HCT116 (cell line): Measurements from ENCODE around the gene NPR1. TPM values are rescaled to one million over a fixed set of nuclear protein-coding genes. Genes with fewer than 3 reads are reported as not detected.

Source experiments
- ATAC-seq: fragments of 200-7000 bp; cut with Tn5 transposase; 2 replicates; pipeline ENCODE4 v1.9.1; 2020; ENCODE audit warnings: mild to moderate bottlenecking, moderate library complexity
- BruUV-seq: library from RNA; stranded (reverse); fragments of 400-500 nt; replicated peaks from 2 replicates; lab custom pipeline; 2021; lab: Mats Ljungman, UMichigan
- CTCF ChIA-PET: fragments of 300-600 bp; sonication (Branson Sonifier 250); formaldehyde crosslinking; loops from one replicate; lab custom pipeline; 2021; ENCODE audit warnings: antibody characterized with exemption; lab: Charles Lee
- POLR2A ChIA-PET: fragments of 300-600, 350-600 bp; sonication (Branson Sonifier 250); formaldehyde crosslinking; loops from one replicate; lab custom pipeline; 2021; ENCODE audit warnings: antibody characterized with exemption; lab: Charles Lee
- RAD21 ChIA-PET, 2 experiments: fragments of 300-600 bp; sonication (Branson Sonifier 250); formaldehyde crosslinking; loops; one replicate each; lab custom pipeline; 2023; ENCODE audit warnings: low total read pairs in 2 of 2; ENCODE audit not compliant: uncharacterized antibody in 2 of 2, unreplicated experiment in 2 of 2, low non-redundant PET in 1 of 2; lab: Charles Lee
- DNase-seq: peaks from one replicate; pipeline ENCODE4 v3.0.0-alpha.2; 2010; ENCODE audit warnings: low read depth, low spot score
- H2AFZ ChIP-seq: fragments of 200-600 bp; shearing (Covaris generic), sonication (generic); 2 replicates; pipeline ENCODE4 v1.6.1; 2017; ENCODE audit warnings: low read depth, mixed run types, mixed read lengths, antibody characterized with exemption, low read length; ENCODE audit not compliant: poor library complexity, severe bottlenecking
- H3K27ac ChIP-seq: 2 replicates; pipeline ENCODE4 v1.5.1; 2012; ENCODE audit warnings: low read depth, low read length
- H3K27me3 ChIP-seq: fragments of 200-600 bp; sonication (generic); 2 replicates; pipeline ENCODE4 v1.6.1; 2016; ENCODE audit warnings: mixed run types, low read length, mixed read lengths; ENCODE audit not compliant: insufficient read depth
- H3K36me3 ChIP-seq, 2 experiments: fragments of 200-500 bp in 1 of 2; fragments of 200-600 bp in 1 of 2; sonication (Bioruptor generic) in 1 of 2; sonication (generic) in 1 of 2; 2 replicates each; pipeline versions ENCODE4 v1.5.1 to v1.6.1; 2014 to 2016; ENCODE audit warnings: low read length in 2 of 2, inconsistent platforms in 1 of 2, mixed read lengths in 1 of 2, mixed run types in 1 of 2; ENCODE audit not compliant: insufficient read depth in 2 of 2, control insufficient read depth in 1 of 2
- H3K4me1 ChIP-seq, 2 experiments: fragments of 200-600 bp in 1 of 2; sonication (generic) in 1 of 2; 2 replicates each; pipeline versions ENCODE4 v1.5.1 to v1.6.1; 2012 to 2017; ENCODE audit warnings: low read length in 2 of 2, inconsistent platforms in 1 of 2, mild to moderate bottlenecking in 1 of 2, mixed read lengths in 1 of 2, mixed run types in 1 of 2, moderate library complexity in 1 of 2; ENCODE audit not compliant: insufficient read depth in 2 of 2, control insufficient read depth in 1 of 2
- H3K4me2 ChIP-seq: fragments of 200-600 bp; sonication (generic); 2 replicates; pipeline ENCODE4 v1.6.1; 2017; ENCODE audit warnings: mixed run types, low read length, mixed read lengths
- H3K4me3 ChIP-seq, 2 experiments: fragments of 200-600 bp in 1 of 2; sonication (generic) in 1 of 2; replicated peaks in 1 of 2; 2 replicates each; pipeline ENCODE4 v1.5.1; 2011 to 2016; ENCODE audit warnings: low read length in 2 of 2, control low read depth in 1 of 2, low read depth in 1 of 2, mild to moderate bottlenecking in 1 of 2, mixed read lengths in 1 of 2, mixed run types in 1 of 2
- H3K79me2 ChIP-seq: fragments of 200-600 bp; sonication (generic); 2 replicates; pipeline ENCODE4 v1.6.1; 2017; ENCODE audit warnings: mild to moderate bottlenecking, mixed run types, low read length, moderate library complexity, mixed read lengths; ENCODE audit not compliant: insufficient read depth
- H3K9ac ChIP-seq: fragments of 200-600 bp; sonication (generic); 2 replicates; pipeline ENCODE4 v1.6.1; 2016; ENCODE audit warnings: low read length, mixed read lengths
- H3K9me2 ChIP-seq: fragments of 200-600 bp; sonication (generic), shearing (Covaris generic); 2 replicates; pipeline ENCODE4 v1.6.1; 2017; ENCODE audit warnings: mixed run types, mild to moderate bottlenecking, moderate library complexity; ENCODE audit not compliant: insufficient read depth
- H3K9me3 ChIP-seq, 2 experiments: fragments of 200-500 bp in 1 of 2; fragments of 200-600 bp in 1 of 2; sonication (Bioruptor generic) in 1 of 2; sonication (generic) in 1 of 2; 2 replicates each; pipeline ENCODE4 v1.6.1; 2014 to 2017; ENCODE audit warnings: low read length in 2 of 2, mixed read lengths in 2 of 2, inconsistent platforms in 1 of 2, low read depth in 1 of 2, mild to moderate bottlenecking in 1 of 2, mixed run types in 1 of 2, moderate library complexity in 1 of 2; ENCODE audit not compliant: control insufficient read depth in 1 of 2, insufficient read depth in 1 of 2
- H4K20me1 ChIP-seq: fragments of 200-600 bp; sonication (generic), shearing (Covaris generic); 2 replicates; pipeline ENCODE4 v1.6.1; 2017; ENCODE audit warnings: mixed run types, mild to moderate bottlenecking, moderate library complexity; ENCODE audit not compliant: insufficient read depth
- ATF3 ChIP-seq: IDR thresholded peaks from 2 replicates; pipeline ENCODE4 v1.6.1; 2012
- CBX3 ChIP-seq: IDR thresholded peaks from 2 replicates; pipeline ENCODE4 v1.6.1; 2012; ENCODE audit warnings: low read depth
- ELF1 ChIP-seq: IDR thresholded peaks from 2 replicates; pipeline ENCODE4 v1.6.1; 2012; ENCODE audit warnings: low read depth, borderline replicate concordance
- EZH2 ChIP-seq: fragments of 200-600 bp; sonication (generic); IDR thresholded peaks from 2 replicates; pipeline ENCODE4 v1.6.1; 2017; ENCODE audit warnings: antibody characterized with exemption, mixed run types
- MAX ChIP-seq: IDR thresholded peaks from 2 replicates; pipeline ENCODE4 v1.6.1; 2012
- POLR2AphosphoS5 ChIP-seq: IDR thresholded peaks from 2 replicates; pipeline ENCODE4 v1.6.1; 2011; ENCODE audit warnings: mild to moderate bottlenecking, low read depth, low read length, moderate library complexity
- RAD21 ChIP-seq: IDR thresholded peaks from 2 replicates; pipeline ENCODE4 v1.6.1; 2012; ENCODE audit warnings: low read depth, mild to moderate bottlenecking
- SIN3A ChIP-seq: IDR thresholded peaks from 2 replicates; pipeline ENCODE4 v1.6.1; 2012; ENCODE audit warnings: low read depth
- SRF ChIP-seq: IDR thresholded peaks from 2 replicates; pipeline ENCODE4 v1.6.1; 2012; ENCODE audit warnings: low read depth
- TCF7L2 ChIP-seq: IDR thresholded peaks from 2 replicates; pipeline ENCODE4 v1.7.0; 2011; ENCODE audit warnings: borderline replicate concordance, inconsistent platforms; ENCODE audit not compliant: insufficient read depth, insufficient read length; ENCODE audit errors: extremely low read depth
- YY1 ChIP-seq: IDR thresholded peaks from 2 replicates; pipeline ENCODE4 v1.6.1; 2011; ENCODE audit warnings: low read length, low read depth, moderate library complexity, mild to moderate bottlenecking; ENCODE audit not compliant: insufficient replicate concordance; ENCODE audit errors: extremely low read depth
- ZFX ChIP-seq: fragments of 450-650 bp; IDR thresholded peaks from 2 replicates; pipeline ENCODE4 v1.6.1; 2017
- ZNF274 ChIP-seq: fragments of 200-500 bp; sonication (Bioruptor generic); IDR thresholded peaks from 2 replicates; pipeline ENCODE4 v1.6.1; 2014; ENCODE audit warnings: mild to moderate bottlenecking, low read depth, low read length, inconsistent platforms
- intact Hi-C: fragments of 100-400 bp; cut with micrococcal nuclease; formaldehyde crosslinking; loops from 2 replicates; pipeline ENCODE4 v1.10.0; 2022
- total RNA-seq: library from RNA; stranded (reverse); gene quantifications from one replicate; pipeline ENCODE4 v1.2.1, GENCODE V29; 2021; ENCODE audit not compliant: unreplicated experiment
- TF ChIP-seq, protein P1 (sequence below), 3 experiments: fragments of 200-600 bp in 1 of 3; sonication (generic) in 1 of 3; IDR thresholded peaks in 2 of 3; conservative IDR thresholded peaks in 1 of 3; 2 replicates each; pipeline ENCODE4 v1.5.1; 2012 to 2017; ENCODE audit warnings: low read depth in 2 of 3, low read length in 2 of 3, antibody characterized with exemption in 1 of 3, borderline replicate concordance in 1 of 3, control low read depth in 1 of 3, mild to moderate bottlenecking in 1 of 3, mixed read lengths in 1 of 3, mixed run types in 1 of 3, moderate library complexity in 1 of 3; ENCODE audit not compliant: insufficient read depth in 1 of 3
- TF ChIP-seq, protein P2 (sequence below): IDR thresholded peaks from 2 replicates; pipeline ENCODE4 v1.6.1; 2011; ENCODE audit warnings: mild to moderate bottlenecking, low read length, moderate library complexity; ENCODE audit not compliant: insufficient replicate concordance; ENCODE audit errors: extremely low read depth

Gene NPR1
- total RNA-seq, 1 experiment from 2014 or later = 0.07 TPM

DNA sequence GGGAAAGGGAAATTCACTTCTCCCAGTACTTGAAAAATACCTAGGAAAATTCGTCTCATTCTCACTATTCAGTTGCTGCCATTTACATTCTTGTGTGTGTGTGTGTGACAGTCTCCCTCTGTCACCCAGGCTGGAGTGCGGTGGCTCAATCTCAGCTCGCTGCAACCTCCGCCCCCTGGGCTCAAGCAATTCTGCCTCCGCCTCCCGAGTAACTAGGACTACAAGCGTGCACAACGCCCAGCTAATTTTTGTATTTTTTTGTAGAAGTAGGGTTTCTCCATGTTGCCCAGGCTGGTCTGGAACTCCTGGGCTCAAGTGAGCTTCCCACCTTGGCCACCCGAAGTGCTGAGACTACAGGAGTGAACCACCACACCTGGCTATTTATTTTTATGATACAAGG, 18.8 kb upstream of the NPR1 start:
- H4K20me1 ChIP-seq = no peaks in the 10 kb centered on the region; the same call in 1 of the 2 replicates
- H3K36me3 ChIP-seq = peaks cover 32 to 38% of the 10 kb centered on the region in 2 experiments
- no peaks in the 10 kb centered on the region for H3K9me2 ChIP-seq
- no peaks in the 10 kb centered on the region for H3K9me3 ChIP-seq
- BruUV-seq = no TSS peak
- no peak for DNase-seq
- peak overlapping the region; percentile 80; the same call in 1 of the 2 replicates for H3K27ac ChIP-seq
- ChIA-PET CTCF (interaction anchor here (1.6 kb wide), 1 partner anchor 87 kb away, joined by 5 read pairs; no protein-coding TSS in a partner anchor), POLR2A (interaction anchor here (1.1 to 1.7 kb wide), 3 partner anchors 12 to 116 kb away, joined by 3 to 8 read pairs (median 3); partner anchors contain the start of gene SLC27A3), RAD21 (no interaction called here)
- H3K4me2 ChIP-seq = peak overlapping the region; percentile 79
- H2AFZ ChIP-seq = no peak overlapping the region
- intact Hi-C loops = no loop called here
- peaks cover 10 to 22% of the 10 kb centered on the region in 2 experiments; a peak in 3 of 4 replicates for H3K4me1 ChIP-seq
- peaks cover 21% of the 10 kb centered on the region for H3K79me2 ChIP-seq
- H3K27me3 ChIP-seq = no peaks in the 10 kb centered on the region
- ATAC-seq = no peak
- peak overlapping the region; percentile 67 for H3K9ac ChIP-seq
- peak overlapping the region; percentile 73 to 88 for H3K4me3 ChIP-seq
- TF ChIP-seq, protein P1, sequence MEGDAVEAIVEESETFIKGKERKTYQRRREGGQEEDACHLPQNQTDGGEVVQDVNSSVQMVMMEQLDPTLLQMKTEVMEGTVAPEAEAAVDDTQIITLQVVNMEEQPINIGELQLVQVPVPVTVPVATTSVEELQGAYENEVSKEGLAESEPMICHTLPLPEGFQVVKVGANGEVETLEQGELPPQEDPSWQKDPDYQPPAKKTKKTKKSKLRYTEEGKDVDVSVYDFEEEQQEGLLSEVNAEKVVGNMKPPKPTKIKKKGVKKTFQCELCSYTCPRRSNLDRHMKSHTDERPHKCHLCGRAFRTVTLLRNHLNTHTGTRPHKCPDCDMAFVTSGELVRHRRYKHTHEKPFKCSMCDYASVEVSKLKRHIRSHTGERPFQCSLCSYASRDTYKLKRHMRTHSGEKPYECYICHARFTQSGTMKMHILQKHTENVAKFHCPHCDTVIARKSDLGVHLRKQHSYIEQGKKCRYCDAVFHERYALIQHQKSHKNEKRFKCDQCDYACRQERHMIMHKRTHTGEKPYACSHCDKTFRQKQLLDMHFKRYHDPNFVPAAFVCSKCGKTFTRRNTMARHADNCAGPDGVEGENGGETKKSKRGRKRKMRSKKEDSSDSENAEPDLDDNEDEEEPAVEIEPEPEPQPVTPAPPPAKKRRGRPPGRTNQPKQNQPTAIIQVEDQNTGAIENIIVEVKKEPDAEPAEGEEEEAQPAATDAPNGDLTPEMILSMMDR (IDR thresholded peaks at IDR 0.05 in 2 of 3, conservative IDR thresholded peaks at IDR 0.05 in 1 of 3; ENCODE audit: borderline replicate concordance in 1 of 3, insufficient read depth in 1 of 3, low read depth in 2 of 3, low read length in 2 of 3) = no peak
- no peak for TF ChIP-seq TCF7L2
- TF ChIP-seq EZH2 = no peak
- TF ChIP-seq, protein P2, sequence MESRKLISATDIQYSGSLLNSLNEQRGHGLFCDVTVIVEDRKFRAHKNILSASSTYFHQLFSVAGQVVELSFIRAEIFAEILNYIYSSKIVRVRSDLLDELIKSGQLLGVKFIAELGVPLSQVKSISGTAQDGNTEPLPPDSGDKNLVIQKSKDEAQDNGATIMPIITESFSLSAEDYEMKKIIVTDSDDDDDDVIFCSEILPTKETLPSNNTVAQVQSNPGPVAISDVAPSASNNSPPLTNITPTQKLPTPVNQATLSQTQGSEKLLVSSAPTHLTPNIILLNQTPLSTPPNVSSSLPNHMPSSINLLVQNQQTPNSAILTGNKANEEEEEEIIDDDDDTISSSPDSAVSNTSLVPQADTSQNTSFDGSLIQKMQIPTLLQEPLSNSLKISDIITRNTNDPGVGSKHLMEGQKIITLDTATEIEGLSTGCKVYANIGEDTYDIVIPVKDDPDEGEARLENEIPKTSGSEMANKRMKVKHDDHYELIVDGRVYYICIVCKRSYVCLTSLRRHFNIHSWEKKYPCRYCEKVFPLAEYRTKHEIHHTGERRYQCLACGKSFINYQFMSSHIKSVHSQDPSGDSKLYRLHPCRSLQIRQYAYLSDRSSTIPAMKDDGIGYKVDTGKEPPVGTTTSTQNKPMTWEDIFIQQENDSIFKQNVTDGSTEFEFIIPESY = no peak
- no peak for TF ChIP-seq ZFX
- TF ChIP-seq POLR2AphosphoS5 = no peak
- no peak for TF ChIP-seq SRF
- no peak for TF ChIP-seq CBX3
- no peak for TF ChIP-seq ZNF274
- no peak for TF ChIP-seq MAX
- no peak for TF ChIP-seq ATF3
- TF ChIP-seq ELF1 = no peak
- no peak for TF ChIP-seq RAD21
- TF ChIP-seq YY1 = no peak
- no peak for TF ChIP-seq SIN3A
- TF ChIP-seq, all 23 proteins: peak for 0
